Keratinocyte (primary cell): ENCODE measurements around the gene ZNF93. TPM values are rescaled to one million over a fixed set of nuclear protein-coding genes. Genes with fewer than 3 reads are reported as not detected.
"Not testable (repeated sequence)": the region's sequence is repeated elsewhere in the genome, so short reads cannot be mapped to it uniquely, and the experiment has no call there.

Source experiments
- DNase-seq: peaks from one replicate; pipeline ENCODE4 v3.0.0-alpha.2; 2011; ENCODE audit warnings: low read depth, missing footprints, low spot score
- FAIRE-seq: peaks from 2 replicates; lab custom pipeline; 2011; peaks lifted over from hg19 to GRCh38; lab: Jason Lieb, UNC
- H2AFZ ChIP-seq: 2 replicates; pipeline ENCODE4 v1.6.0; 2012; ENCODE audit warnings: low read length, control low read depth, inconsistent platforms; ENCODE audit not compliant: control insufficient read depth
- H3K27ac ChIP-seq: 2 replicates; pipeline ENCODE4 v1.5.1; 2011; ENCODE audit warnings: low read length; ENCODE audit not compliant: control insufficient read depth, insufficient read depth
- H3K27me3 ChIP-seq: 3 replicates; pipeline ENCODE4 v1.6.0; 2011; ENCODE audit warnings: low read length; ENCODE audit not compliant: control insufficient read depth, insufficient read depth; ENCODE audit errors: extremely low read depth
- H3K36me3 ChIP-seq, 2 experiments: 2 replicates in 1 of 2; 3 replicates in 1 of 2; pipeline ENCODE4 v1.5.1; 2011; ENCODE audit warnings: low read length in 2 of 2, mild to moderate bottlenecking in 1 of 2; ENCODE audit not compliant: control insufficient read depth in 2 of 2, insufficient read depth in 2 of 2; ENCODE audit errors: extremely low read depth in 1 of 2
- H3K4me1 ChIP-seq: 3 replicates; pipeline ENCODE4 v1.5.1; 2011; ENCODE audit warnings: low read length; ENCODE audit not compliant: control insufficient read depth, insufficient read depth; ENCODE audit errors: extremely low read depth
- H3K4me2 ChIP-seq: 3 replicates; pipeline ENCODE4 v1.6.0; 2011; ENCODE audit warnings: low read depth, low read length; ENCODE audit not compliant: control insufficient read depth, insufficient read depth; ENCODE audit errors: extremely low read depth
- H3K4me3 ChIP-seq, 3 experiments: fragments of 200-600 bp in 1 of 3; sonication (generic) in 1 of 3; 2 replicates in 2 of 3; 3 replicates in 1 of 3; pipeline ENCODE4 v1.5.1; 2011 to 2016; ENCODE audit warnings: low read length in 3 of 3, mild to moderate bottlenecking in 3 of 3, control low read depth in 2 of 3, inconsistent platforms in 1 of 3, low read depth in 1 of 3, mixed read lengths in 1 of 3, mixed run types in 1 of 3, moderate library complexity in 1 of 3; ENCODE audit not compliant: control insufficient read depth in 2 of 3, insufficient read depth in 2 of 3; ENCODE audit errors: extremely low read depth in 1 of 3
- H3K79me2 ChIP-seq: 2 replicates; pipeline ENCODE4 v1.6.0; 2012; ENCODE audit warnings: low read length; ENCODE audit not compliant: control insufficient read depth, insufficient read depth
- H3K9ac ChIP-seq: 3 replicates; pipeline ENCODE4 v1.6.0; 2011; ENCODE audit warnings: low read length; ENCODE audit not compliant: control insufficient read depth, insufficient read depth; ENCODE audit errors: extremely low read depth
- H3K9me1 ChIP-seq: 3 replicates; pipeline ENCODE4 v1.6.0; 2011; ENCODE audit warnings: low read length; ENCODE audit not compliant: control insufficient read depth, insufficient read depth; ENCODE audit errors: extremely low read depth
- H3K9me3 ChIP-seq: 2 replicates; pipeline ENCODE4 v1.5.1; 2012; ENCODE audit warnings: low read depth, low read length; ENCODE audit not compliant: control insufficient read depth
- H4K20me1 ChIP-seq: 3 replicates; pipeline ENCODE4 v1.6.0; 2011; ENCODE audit warnings: low read length; ENCODE audit not compliant: control insufficient read depth, insufficient read depth; ENCODE audit errors: extremely low read depth
- EZH2 ChIP-seq: IDR thresholded peaks from one replicate; pipeline ENCODE4 v1.6.1; 2012; ENCODE audit warnings: inconsistent platforms, mild to moderate bottlenecking, low read length, moderate library complexity
- dilution Hi-C: fragments of 300-500 bp; cut with MboI; formaldehyde crosslinking; loops from one replicate; pipeline ENCODE4 v1.7.0; 2020; ENCODE audit warnings: low sequenced_read_pairs; ENCODE audit not compliant: extremely low pct_ligation_motif_present
- polyA plus RNA-seq, 5 experiments: library from polyadenylated mRNA; depleted of rRNA in 3 of 5; stranded (reverse) in 3 of 5; stranded (forward) in 1 of 5; unstranded in 1 of 5; fragments of >200 nt; gene quantifications; 1 replicate in 1 of 5; 2 replicates in 3 of 5; 3 replicates in 1 of 5; pipeline versions ENCODE4 v1.2.1 to v1.2.3, GENCODE V29; 2011 to 2012; ENCODE audit warnings: missing spikeins in 2 of 5, low read depth in 1 of 5, low replicate concordance in 1 of 5
- TF ChIP-seq, protein P1 (sequence below), 3 experiments: IDR thresholded peaks in 1 of 3; conservative IDR thresholded peaks in 1 of 3; optimal IDR thresholded peaks in 1 of 3; 2 replicates in 2 of 3; 3 replicates in 1 of 3; pipeline versions ENCODE3 to v1.5.1; 2011; ENCODE audit warnings: low read length in 3 of 3, mild to moderate bottlenecking in 3 of 3, moderate library complexity in 2 of 3, control low read depth in 1 of 3, inconsistent platforms in 1 of 3; ENCODE audit not compliant: insufficient read depth in 2 of 3; ENCODE audit errors: extremely low read depth in 1 of 3

Gene ZNF93
- polyA plus RNA-seq, 1 donor (not counting 4 experiments of a cell fraction or from before 2014, with no cell fraction given): 4.8 TPM

DNA sequence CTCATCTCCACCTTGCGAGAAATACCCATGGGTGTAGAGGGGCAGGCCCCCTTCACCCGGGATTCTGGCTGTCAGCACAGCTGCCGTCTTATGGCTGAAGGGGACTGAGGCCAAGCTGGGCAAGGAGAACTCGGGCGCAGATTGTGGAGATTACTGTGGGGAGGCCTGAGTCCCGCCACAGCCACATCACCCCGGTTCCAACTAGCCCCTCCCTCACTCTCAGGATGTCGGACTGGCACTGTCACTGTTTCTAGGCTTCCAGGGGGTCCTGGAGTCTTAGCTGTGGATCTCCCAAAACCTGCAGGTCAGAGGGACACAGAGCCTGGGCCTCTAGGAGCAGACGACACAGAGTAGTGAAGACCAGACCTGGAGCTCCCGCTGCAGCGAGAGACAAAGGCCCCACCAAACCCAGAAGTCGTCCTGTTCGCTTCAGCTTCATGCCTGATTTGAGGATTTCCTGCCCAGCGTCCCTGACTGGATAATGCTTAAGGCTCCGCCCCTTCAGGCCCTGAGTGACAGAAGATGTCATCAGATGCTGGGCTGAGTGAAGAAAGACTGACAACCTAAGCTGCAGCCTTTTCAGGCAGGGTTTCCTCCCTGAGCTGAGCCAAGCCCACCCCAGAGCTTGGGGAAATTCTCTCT, 55.8 kb downstream of the ZNF93 start:
- FAIRE-seq: no peak

DNA sequence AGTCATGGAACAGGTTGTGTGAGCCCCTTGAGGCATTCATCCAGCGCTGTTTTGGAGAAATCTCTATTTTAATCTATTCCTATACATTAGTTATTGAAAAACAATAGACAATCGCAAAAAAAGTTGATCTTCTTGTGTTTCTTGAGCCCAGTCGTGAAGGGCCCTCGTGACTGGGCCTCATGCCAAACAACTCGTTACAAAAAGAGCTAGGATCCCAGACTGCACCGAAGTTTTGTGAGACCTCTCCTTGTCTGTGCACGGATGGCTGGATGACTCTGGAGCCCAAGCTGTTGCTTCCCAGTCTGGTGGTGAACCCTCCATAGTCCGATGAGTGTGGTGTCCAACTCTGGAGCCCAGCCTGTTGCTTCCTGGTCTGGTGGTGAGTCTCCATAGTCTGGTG, 57.0 kb downstream of the ZNF93 start:
- H3K4me3 ChIP-seq, H3K9ac ChIP-seq, H3K9me3 ChIP-seq, H3K79me2 ChIP-seq, H2AFZ ChIP-seq, H3K4me2 ChIP-seq, DNase-seq, dilution Hi-C loops, FAIRE-seq, H3K36me3 ChIP-seq, H3K27ac ChIP-seq, H3K27me3 ChIP-seq, H3K4me1 ChIP-seq, H4K20me1 ChIP-seq, H3K9me1 ChIP-seq: not testable (repeated sequence)

More for the DNA sequence above, 55.8 kb downstream of the ZNF93 start:
- Histone ChIP-seq H3K27me3 (no peaks in the 10 kb centered on the region), H3K79me2 (no peaks in the 10 kb centered on the region), H3K4me2 (no peak overlapping the region), H3K9ac (no peak overlapping the region), H3K9me3 (no peaks in the 10 kb centered on the region), H3K27ac (no peak overlapping the region), H3K36me3 (no peaks in the 10 kb centered on the region), H3K4me3 (no peak overlapping the region), H4K20me1 (no peaks in the 10 kb centered on the region), H3K9me1 (no peaks in the 10 kb centered on the region), H2AFZ (no peak overlapping the region), H3K4me1 (no peaks in the 10 kb centered on the region)
- TF ChIP-seq EZH2: no peak
- TF ChIP-seq, protein P1, sequence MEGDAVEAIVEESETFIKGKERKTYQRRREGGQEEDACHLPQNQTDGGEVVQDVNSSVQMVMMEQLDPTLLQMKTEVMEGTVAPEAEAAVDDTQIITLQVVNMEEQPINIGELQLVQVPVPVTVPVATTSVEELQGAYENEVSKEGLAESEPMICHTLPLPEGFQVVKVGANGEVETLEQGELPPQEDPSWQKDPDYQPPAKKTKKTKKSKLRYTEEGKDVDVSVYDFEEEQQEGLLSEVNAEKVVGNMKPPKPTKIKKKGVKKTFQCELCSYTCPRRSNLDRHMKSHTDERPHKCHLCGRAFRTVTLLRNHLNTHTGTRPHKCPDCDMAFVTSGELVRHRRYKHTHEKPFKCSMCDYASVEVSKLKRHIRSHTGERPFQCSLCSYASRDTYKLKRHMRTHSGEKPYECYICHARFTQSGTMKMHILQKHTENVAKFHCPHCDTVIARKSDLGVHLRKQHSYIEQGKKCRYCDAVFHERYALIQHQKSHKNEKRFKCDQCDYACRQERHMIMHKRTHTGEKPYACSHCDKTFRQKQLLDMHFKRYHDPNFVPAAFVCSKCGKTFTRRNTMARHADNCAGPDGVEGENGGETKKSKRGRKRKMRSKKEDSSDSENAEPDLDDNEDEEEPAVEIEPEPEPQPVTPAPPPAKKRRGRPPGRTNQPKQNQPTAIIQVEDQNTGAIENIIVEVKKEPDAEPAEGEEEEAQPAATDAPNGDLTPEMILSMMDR (optimal IDR thresholded peaks at IDR 0.05 in 1 of 3, IDR thresholded peaks at IDR 0.05 in 1 of 3, conservative IDR thresholded peaks at IDR 0.05 in 1 of 3; ENCODE audit: extremely low read depth in 1 of 3, insufficient read depth in 2 of 3, low read length in 3 of 3): no peak
- no peak for DNase-seq
- dilution Hi-C loops: no loop called here
